ENCODE data around the gene TEX29.

The TEX29 gene

GRCh38 chr13:111339366-111340143 lies 19.1 kb downstream of the TEX29 start:
- DNase-seq, result no peak

GRCh38 chr13:111341886-111342285 lies 21.4 kb downstream of the TEX29 start:
- no peak for DNase-seq

GRCh38 chr13:111342721-111343120 lies 22.3 kb downstream of the TEX29 start:
- no peak for DNase-seq

GRCh38 chr13:111343186-111343805 lies 22.9 kb downstream of the TEX29 start:
- DNase-seq, result no peak

- DNase-seq, result no peak
Observed at GRCh38 chr13:111344471-111345191, 24.2 kb downstream of the TEX29 start.

- DNase-seq, result no peak
Observed at GRCh38 chr13:111345682-111346081, 25.2 kb downstream of the TEX29 start.

GRCh38 chr13:111346101-111346680 lies 25.7 kb downstream of the TEX29 start:
- DNase-seq, result no peak

GRCh38 chr13:111347438-111347837 lies 27.0 kb downstream of the TEX29 start:
- DNase-seq, result no peak

- no peak for DNase-seq
Observed at GRCh38 chr13:111353508-111353907, 33.1 kb downstream of the TEX29 start.

GRCh38 chr13:111354789-111355188 lies 34.3 kb downstream of the TEX29 start:
- DNase-seq, result no peak

- no peak for DNase-seq
Observed at GRCh38 chr13:111356795-111357194, 36.4 kb downstream of the TEX29 start.

- no peak for DNase-seq
Observed at GRCh38 chr13:111359237-111359915, 38.9 kb downstream of the TEX29 start.

GRCh38 chr13:111359930-111360329 lies 39.5 kb downstream of the TEX29 start:
- no peak for DNase-seq

GRCh38 chr13:111360452-111360851 lies 40.0 kb downstream of the TEX29 start:
- DNase-seq, result no peak

GRCh38 chr13:111361046-111361872 lies 40.8 kb downstream of the TEX29 start:
- DNase-seq, result no peak

GRCh38 chr13:111361873-111362648 lies 41.6 kb downstream of the TEX29 start:
- no peak for DNase-seq

GRCh38 chr13:111363121-111363520 lies 42.7 kb downstream of the TEX29 start:
- no peak for DNase-seq

GRCh38 chr13:111363591-111363990 lies 43.1 kb downstream of the TEX29 start:
- no peak for DNase-seq

GRCh38 chr13:111365149-111366005 lies 44.9 kb downstream of the TEX29 start:
- no peak for DNase-seq

Data from nucleus accumbens (tissue), 56 donors.